ENCODE data around the gene SDK1. TPM values are rescaled to one million over a fixed set of nuclear protein-coding genes. Genes with fewer than 3 reads are reported as not detected.

SDK1 gene
- total RNA-seq, 1 donor from 2014 or later: 5.4 TPM

- Mint-ChIP-seq H3K27ac (ENCODE audit: unreplicated experiment) (no peak overlapping the region), H3K27me3 (ENCODE audit: unreplicated experiment) (no peaks in the 10 kb centered on the region), H3K9me3 (ENCODE audit: unreplicated experiment) (no peaks in the 10 kb centered on the region), H3K4me3 (ENCODE audit: unreplicated experiment) (no peak overlapping the region), H3K4me1 (ENCODE audit: unreplicated experiment) (no peaks in the 10 kb centered on the region), H3K36me3 (ENCODE audit: unreplicated experiment) (no peaks in the 10 kb centered on the region)
- DNase-seq (ENCODE audit: extremely low spot score, unreplicated experiment): no peak
- TF ChIP-seq, protein P1, sequence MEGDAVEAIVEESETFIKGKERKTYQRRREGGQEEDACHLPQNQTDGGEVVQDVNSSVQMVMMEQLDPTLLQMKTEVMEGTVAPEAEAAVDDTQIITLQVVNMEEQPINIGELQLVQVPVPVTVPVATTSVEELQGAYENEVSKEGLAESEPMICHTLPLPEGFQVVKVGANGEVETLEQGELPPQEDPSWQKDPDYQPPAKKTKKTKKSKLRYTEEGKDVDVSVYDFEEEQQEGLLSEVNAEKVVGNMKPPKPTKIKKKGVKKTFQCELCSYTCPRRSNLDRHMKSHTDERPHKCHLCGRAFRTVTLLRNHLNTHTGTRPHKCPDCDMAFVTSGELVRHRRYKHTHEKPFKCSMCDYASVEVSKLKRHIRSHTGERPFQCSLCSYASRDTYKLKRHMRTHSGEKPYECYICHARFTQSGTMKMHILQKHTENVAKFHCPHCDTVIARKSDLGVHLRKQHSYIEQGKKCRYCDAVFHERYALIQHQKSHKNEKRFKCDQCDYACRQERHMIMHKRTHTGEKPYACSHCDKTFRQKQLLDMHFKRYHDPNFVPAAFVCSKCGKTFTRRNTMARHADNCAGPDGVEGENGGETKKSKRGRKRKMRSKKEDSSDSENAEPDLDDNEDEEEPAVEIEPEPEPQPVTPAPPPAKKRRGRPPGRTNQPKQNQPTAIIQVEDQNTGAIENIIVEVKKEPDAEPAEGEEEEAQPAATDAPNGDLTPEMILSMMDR (IDR thresholded peaks at IDR 0.05): no peak
Measured at GRCh38 chr7:4237296-4238235, 936.5 kb downstream of the SDK1 start.

GRCh38 chr7:4238861-4239260, 937.8 kb downstream of the SDK1 start:
- Mint-ChIP-seq H3K9me3 (ENCODE audit: unreplicated experiment) (no peaks in the 10 kb centered on the region), H3K27me3 (ENCODE audit: unreplicated experiment) (no peaks in the 10 kb centered on the region), H3K4me3 (ENCODE audit: unreplicated experiment) (no peak overlapping the region), H3K36me3 (ENCODE audit: unreplicated experiment) (peaks cover 3% of the 10 kb centered on the region), H3K27ac (ENCODE audit: unreplicated experiment) (no peak overlapping the region), H3K4me1 (ENCODE audit: unreplicated experiment) (no peaks in the 10 kb centered on the region)
- DNase-seq (ENCODE audit: extremely low spot score, unreplicated experiment): no peak
- TF ChIP-seq, protein P1 (IDR thresholded peaks at IDR 0.05): no peak

DNA sequence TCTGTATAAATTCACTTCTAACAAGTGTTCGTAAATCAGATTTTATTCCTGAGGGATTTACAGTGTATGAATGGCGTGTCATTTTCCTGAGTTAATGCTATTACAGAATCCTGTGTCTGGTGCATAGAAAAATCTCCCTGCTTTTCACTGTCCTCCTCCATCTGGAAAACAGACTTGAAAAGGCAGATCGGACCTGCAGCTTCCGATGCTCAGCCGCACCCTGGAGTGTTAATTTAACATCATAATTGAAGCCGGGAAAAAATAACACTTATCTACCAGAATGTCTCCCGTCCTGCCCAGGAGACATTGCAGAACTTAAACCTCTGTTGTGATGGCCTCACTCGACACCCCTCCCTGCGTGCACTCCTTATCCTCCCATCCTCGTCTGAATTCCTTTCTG, 939.0 kb downstream of the SDK1 start:
- no peaks in the 10 kb centered on the region for H3K9me3 Mint-ChIP-seq (ENCODE audit: unreplicated experiment)
- peak overlapping the region; percentile 9 for H3K27ac Mint-ChIP-seq (ENCODE audit: unreplicated experiment)
- no peak overlapping the region for H3K4me3 Mint-ChIP-seq (ENCODE audit: unreplicated experiment)
- DNase-seq (ENCODE audit: extremely low spot score, unreplicated experiment): no peak
- H3K27me3 Mint-ChIP-seq (ENCODE audit: unreplicated experiment): no peaks in the 10 kb centered on the region
- peaks cover 3% of the 10 kb centered on the region for H3K36me3 Mint-ChIP-seq (ENCODE audit: unreplicated experiment)
- TF ChIP-seq, protein P1 (IDR thresholded peaks at IDR 0.05): no peak
- H3K4me1 Mint-ChIP-seq (ENCODE audit: unreplicated experiment): no peaks in the 10 kb centered on the region

GRCh38 chr7:4240520-4241303, 939.7 kb downstream of the SDK1 start:
- Mint-ChIP-seq H3K4me3 (ENCODE audit: unreplicated experiment) (no peak overlapping the region), H3K27me3 (ENCODE audit: unreplicated experiment) (no peaks in the 10 kb centered on the region), H3K36me3 (ENCODE audit: unreplicated experiment) (peaks cover 3% of the 10 kb centered on the region), H3K9me3 (ENCODE audit: unreplicated experiment) (no peaks in the 10 kb centered on the region), H3K27ac (ENCODE audit: unreplicated experiment) (peak overlapping the region; percentile 9), H3K4me1 (ENCODE audit: unreplicated experiment) (no peaks in the 10 kb centered on the region)
- TF ChIP-seq, protein P1 (IDR thresholded peaks at IDR 0.05): no peak
- DNase-seq (ENCODE audit: extremely low spot score, unreplicated experiment): no peak

- Mint-ChIP-seq H3K36me3 (ENCODE audit: unreplicated experiment) (peaks cover 3% of the 10 kb centered on the region), H3K4me3 (ENCODE audit: unreplicated experiment) (no peak overlapping the region), H3K27me3 (ENCODE audit: unreplicated experiment) (no peaks in the 10 kb centered on the region), H3K27ac (ENCODE audit: unreplicated experiment) (no peak overlapping the region), H3K4me1 (ENCODE audit: unreplicated experiment) (no peaks in the 10 kb centered on the region), H3K9me3 (ENCODE audit: unreplicated experiment) (no peaks in the 10 kb centered on the region)
- DNase-seq (ENCODE audit: extremely low spot score, unreplicated experiment): no peak
- TF ChIP-seq, protein P1 (IDR thresholded peaks at IDR 0.05): no peak
Measured at GRCh38 chr7:4241304-4241612, 940.2 kb downstream of the SDK1 start.

Data from osteocyte (in vitro differentiated cells).